H1 (cell line): Measurements from ENCODE around the gene POLR3GL.

ENCODE experiments used
- RFX5 ChIP-seq: IDR thresholded peaks from 2 replicates; pipeline ENCODE4 v1.6.1; 2011; ENCODE audit warnings: low read depth, low read length, improper control_type of control experiment, borderline replicate concordance
- SP1 ChIP-seq: IDR thresholded peaks from 2 replicates; pipeline ENCODE4 v1.6.1; 2011; ENCODE audit warnings: low read depth, low read length
- TBP ChIP-seq: IDR thresholded peaks from 2 replicates; pipeline ENCODE4 v1.6.1; 2011; ENCODE audit warnings: low read depth, low read length, improper control_type of control experiment
- TF ChIP-seq, protein P1 (sequence below), 3 experiments: IDR thresholded peaks; 1 replicate in 2 of 3; 2 replicates in 1 of 3; pipeline versions ENCODE4 v1.5.1 to v1.6.1; 2011; ENCODE audit warnings: low read length in 3 of 3, mild to moderate bottlenecking in 3 of 3, inconsistent platforms in 2 of 3, low read depth in 1 of 3, moderate library complexity in 1 of 3; ENCODE audit not compliant: insufficient read depth in 1 of 3; ENCODE audit errors: control extremely low read depth in 1 of 3

DNA sequence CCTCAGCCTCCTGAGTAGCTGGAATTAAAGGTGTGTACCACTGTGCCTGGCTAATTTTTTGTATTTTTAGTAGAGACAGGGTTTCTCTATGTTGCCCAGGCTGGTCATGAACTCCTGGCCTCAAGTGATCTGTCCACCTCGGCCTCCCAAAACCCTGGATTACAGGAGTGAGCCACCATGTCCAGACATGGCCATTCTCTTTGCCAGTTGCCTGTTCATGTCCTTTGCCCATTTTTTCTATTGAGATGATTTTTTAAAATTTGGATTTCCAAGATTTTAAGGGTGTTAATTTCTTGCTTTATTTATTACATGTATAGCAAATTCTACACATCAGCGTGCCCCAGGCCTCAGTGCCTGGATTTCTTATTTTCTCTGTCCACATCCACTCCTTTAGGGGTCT lies 2.8 kb downstream of the POLR3GL start:
- TF ChIP-seq, protein P1, sequence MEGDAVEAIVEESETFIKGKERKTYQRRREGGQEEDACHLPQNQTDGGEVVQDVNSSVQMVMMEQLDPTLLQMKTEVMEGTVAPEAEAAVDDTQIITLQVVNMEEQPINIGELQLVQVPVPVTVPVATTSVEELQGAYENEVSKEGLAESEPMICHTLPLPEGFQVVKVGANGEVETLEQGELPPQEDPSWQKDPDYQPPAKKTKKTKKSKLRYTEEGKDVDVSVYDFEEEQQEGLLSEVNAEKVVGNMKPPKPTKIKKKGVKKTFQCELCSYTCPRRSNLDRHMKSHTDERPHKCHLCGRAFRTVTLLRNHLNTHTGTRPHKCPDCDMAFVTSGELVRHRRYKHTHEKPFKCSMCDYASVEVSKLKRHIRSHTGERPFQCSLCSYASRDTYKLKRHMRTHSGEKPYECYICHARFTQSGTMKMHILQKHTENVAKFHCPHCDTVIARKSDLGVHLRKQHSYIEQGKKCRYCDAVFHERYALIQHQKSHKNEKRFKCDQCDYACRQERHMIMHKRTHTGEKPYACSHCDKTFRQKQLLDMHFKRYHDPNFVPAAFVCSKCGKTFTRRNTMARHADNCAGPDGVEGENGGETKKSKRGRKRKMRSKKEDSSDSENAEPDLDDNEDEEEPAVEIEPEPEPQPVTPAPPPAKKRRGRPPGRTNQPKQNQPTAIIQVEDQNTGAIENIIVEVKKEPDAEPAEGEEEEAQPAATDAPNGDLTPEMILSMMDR (IDR thresholded peaks at IDR 0.05; ENCODE audit: control extremely low read depth in 1 of 3, insufficient read depth in 1 of 3, low read depth in 1 of 3, low read length in 3 of 3) = no peak
- TF ChIP-seq TBP (no peak), RFX5 (no peak), SP1 (no peak)
